H9 (cell line): Measurements from ENCODE around the gene ANXA3. TPM values are rescaled to one million over a fixed set of nuclear protein-coding genes. Genes with fewer than 3 reads are reported as not detected.

Source experiments
- DNase-seq: peaks from one replicate; pipeline ENCODE4 v3.0.0-alpha.2; 2017
- H2AFZ ChIP-seq: one replicate; pipeline ENCODE4 v1.6.1; 2013; ENCODE audit warnings: mild to moderate bottlenecking, low read length, control low read depth, moderate library complexity
- H2AK5ac ChIP-seq: 2 replicates; pipeline ENCODE4 v1.6.1; 2013; ENCODE audit warnings: low read length, control low read depth, mixed read lengths; ENCODE audit not compliant: insufficient read length
- H2BK120ac ChIP-seq: one replicate; pipeline ENCODE4 v1.6.1; 2013; ENCODE audit warnings: low read depth, mild to moderate bottlenecking, low read length, control low read depth, inconsistent platforms; ENCODE audit not compliant: poor library complexity, severe bottlenecking
- H2BK12ac ChIP-seq: 2 replicates; pipeline ENCODE4 v1.6.1; 2013; ENCODE audit warnings: low read length, control low read depth, mixed read lengths, low read depth; ENCODE audit not compliant: insufficient read length
- H2BK15ac ChIP-seq: 2 replicates; pipeline ENCODE4 v1.6.1; 2013; ENCODE audit warnings: low read depth, low read length, control low read depth
- H2BK20ac ChIP-seq: one replicate; pipeline ENCODE4 v1.6.1; 2013; ENCODE audit warnings: low read depth, mild to moderate bottlenecking, low read length, control low read depth, inconsistent platforms; ENCODE audit not compliant: poor library complexity, severe bottlenecking
- H2BK5ac ChIP-seq: 2 replicates; pipeline ENCODE4 v1.6.1; 2013; ENCODE audit warnings: low read length, control low read depth, mixed read lengths; ENCODE audit not compliant: insufficient read length
- H3K14ac ChIP-seq: 2 replicates; pipeline ENCODE4 v1.6.1; 2013; ENCODE audit warnings: low read length, control low read depth; ENCODE audit not compliant: insufficient read depth
- H3K18ac ChIP-seq: 2 replicates; pipeline ENCODE4 v1.6.1; 2013; ENCODE audit warnings: low read depth, mild to moderate bottlenecking, mixed read lengths, low read length, control low read depth; ENCODE audit not compliant: insufficient read length
- H3K23ac ChIP-seq: 2 replicates; pipeline ENCODE4 v1.6.1; 2013; ENCODE audit warnings: low read length, control low read depth, mixed read lengths, low read depth; ENCODE audit not compliant: insufficient read length
- H3K23me2 ChIP-seq: 2 replicates; pipeline ENCODE4 v1.6.1; 2013; ENCODE audit warnings: low read depth, mild to moderate bottlenecking, mixed read lengths, low read length, control low read depth; ENCODE audit not compliant: insufficient read length, poor library complexity, severe bottlenecking
- H3K27ac ChIP-seq: 2 replicates; pipeline ENCODE4 v1.5.1; 2013; ENCODE audit warnings: low read length, control low read depth, mixed read lengths, low read depth; ENCODE audit not compliant: insufficient read length
- H3K27me3 ChIP-seq: 2 replicates; pipeline ENCODE4 v1.6.1; 2013; ENCODE audit warnings: low read length, control low read depth, inconsistent platforms; ENCODE audit not compliant: insufficient read depth
- H3K4ac ChIP-seq: 2 replicates; pipeline ENCODE4 v1.6.1; 2013; ENCODE audit warnings: low read depth, mild to moderate bottlenecking, control low read depth, inconsistent platforms, low read length, moderate library complexity
- H3K4me1 ChIP-seq: 2 replicates; pipeline ENCODE4 v1.6.1; 2013; ENCODE audit warnings: low read length, control low read depth, inconsistent platforms; ENCODE audit not compliant: insufficient read depth
- H3K4me2 ChIP-seq: 2 replicates; pipeline ENCODE4 v1.6.1; 2013; ENCODE audit warnings: low read length, control low read depth, mixed read lengths; ENCODE audit not compliant: insufficient read length, insufficient read depth
- H3K56ac ChIP-seq: 2 replicates; pipeline ENCODE4 v1.6.1; 2013; ENCODE audit warnings: low read depth, mild to moderate bottlenecking, mixed read lengths, low read length, control low read depth; ENCODE audit not compliant: insufficient read length
- H3K79me1 ChIP-seq: 2 replicates; pipeline ENCODE4 v1.6.1; 2013; ENCODE audit warnings: low read depth, mild to moderate bottlenecking, moderate library complexity, low read length, control low read depth, inconsistent platforms; ENCODE audit not compliant: insufficient read depth, poor library complexity, severe bottlenecking
- H3K79me2 ChIP-seq: 2 replicates; pipeline ENCODE4 v1.6.1; 2013; ENCODE audit warnings: low read length, control low read depth, inconsistent platforms; ENCODE audit not compliant: insufficient read depth
- H3K9ac ChIP-seq: 2 replicates; pipeline ENCODE4 v1.6.1; 2013; ENCODE audit warnings: low read length, control low read depth, mixed read lengths; ENCODE audit not compliant: insufficient read length; ENCODE audit errors: extremely low read depth
- H3K9me3 ChIP-seq: one replicate; pipeline ENCODE4 v1.6.1; 2013; ENCODE audit warnings: low read depth, low read length, inconsistent platforms; ENCODE audit not compliant: control insufficient read depth
- H3T11ph ChIP-seq: one replicate; pipeline ENCODE4 v1.6.1; 2013; ENCODE audit warnings: mild to moderate bottlenecking, low read length, control low read depth, inconsistent platforms
- H4K20me1 ChIP-seq: one replicate; pipeline ENCODE4 v1.6.1; 2013; ENCODE audit not compliant: control insufficient read depth, insufficient read length, insufficient read depth
- H4K5ac ChIP-seq: 2 replicates; pipeline ENCODE4 v1.6.1; 2013; ENCODE audit warnings: low read depth, mild to moderate bottlenecking, mixed read lengths, low read length, control low read depth; ENCODE audit not compliant: insufficient read length
- H4K8ac ChIP-seq: replicated peaks from 2 replicates; pipeline ENCODE4 v1.6.1; 2013; ENCODE audit warnings: low read length, control low read depth, mixed read lengths, low read depth; ENCODE audit not compliant: insufficient read length
- H4K91ac ChIP-seq: 2 replicates; pipeline ENCODE4 v1.6.1; 2013; ENCODE audit warnings: low read depth, mild to moderate bottlenecking, moderate library complexity, mixed read lengths, low read length, control low read depth; ENCODE audit not compliant: insufficient read length
- H3K27ac Mint-ChIP-seq, 3 experiments: 2 replicates in 2 of 3; 3 replicates in 1 of 3; pipeline ENCODE4 v1.8.0; 2020 to 2021; ENCODE audit warnings: mixed read lengths in 3 of 3, mild to moderate bottlenecking in 1 of 3, moderate library complexity in 1 of 3
- H3K27me3 Mint-ChIP-seq: 2 replicates; pipeline ENCODE4 v1.8.0; 2021; ENCODE audit warnings: low read depth, mild to moderate bottlenecking, moderate library complexity, mixed read lengths
- H3K36me3 Mint-ChIP-seq, 3 experiments: 2 replicates in 2 of 3; 3 replicates in 1 of 3; pipeline ENCODE4 v1.8.0; 2020 to 2021; ENCODE audit warnings: low read depth in 3 of 3, mixed read lengths in 3 of 3; ENCODE audit not compliant: insufficient read depth in 1 of 3
- H3K4me1 Mint-ChIP-seq, 2 experiments: 2 replicates each; pipeline ENCODE4 v1.8.0; 2020; ENCODE audit warnings: mixed read lengths in 2 of 2
- H3K4me3 Mint-ChIP-seq, 2 experiments: 2 replicates in 1 of 2; 3 replicates in 1 of 2; pipeline ENCODE4 v1.8.0; 2020 to 2021; ENCODE audit warnings: mild to moderate bottlenecking in 2 of 2, mixed read lengths in 2 of 2, moderate library complexity in 1 of 2
- H3K9me3 Mint-ChIP-seq, 2 experiments: 2 replicates in 1 of 2; 3 replicates in 1 of 2; pipeline ENCODE4 v1.8.0; 2020; ENCODE audit warnings: mild to moderate bottlenecking in 2 of 2, mixed read lengths in 2 of 2, moderate library complexity in 1 of 2
- CTCF ChIP-seq: fragments of 200-600 bp; sonication (generic); conservative IDR thresholded peaks from 3 replicates; pipeline ENCODE4 v1.8.0; 2021; ENCODE audit warnings: antibody characterized with exemption, mild to moderate bottlenecking
- WGBS: extraction: QIAGEN DNeasy Blood & Tissue Kit; methylation state at CpG from one replicate; pipeline ENCODE4 v1.1.7; 2013; ENCODE audit warnings: missing lambda C conversion rate, low lambda C conversion rate, mixed read lengths; ENCODE audit not compliant: insufficient read length; ENCODE audit errors: extremely low coverage; 5-methylcytosine and 5-hydroxymethylcytosine counted together
- total RNA-seq: library from RNA; stranded (reverse); gene quantifications from 2 replicates; pipeline ENCODE4 v1.2.1, GENCODE V29; 2021

The ANXA3 gene
- total RNA-seq, 1 experiment from 2014 or later = 20.6 TPM

- H3K9ac ChIP-seq = no peak overlapping the region
- no peak overlapping the region for H2AK5ac ChIP-seq
- H2AFZ ChIP-seq = no peak overlapping the region
- H3K4me2 ChIP-seq = no peak overlapping the region
- no peak overlapping the region for H4K8ac ChIP-seq
- H3K79me1 ChIP-seq = no peaks in the 10 kb centered on the region
- WGBS = no CpG with 5 or more reads among the region's 1 CpG
- H3T11ph ChIP-seq = no peak overlapping the region
- H4K5ac ChIP-seq = no peak overlapping the region
- no peaks in the 10 kb centered on the region for H3K27me3 ChIP-seq
- H3K4me1 Mint-ChIP-seq = peaks cover 10 to 17% of the 10 kb centered on the region in 2 experiments
- H2BK120ac ChIP-seq = no peak overlapping the region
- H3K18ac ChIP-seq = no peak overlapping the region
- no peak overlapping the region for H3K56ac ChIP-seq
- H2BK5ac ChIP-seq = no peak overlapping the region
- H3K79me2 ChIP-seq = no peaks in the 10 kb centered on the region
- DNase-seq = no peak
- no peak overlapping the region for H3K27ac Mint-ChIP-seq
- no peak overlapping the region for H2BK12ac ChIP-seq
- H4K20me1 ChIP-seq = no peaks in the 10 kb centered on the region
- peaks cover 15 to 39% (median 31%) of the 10 kb centered on the region in 3 experiments; a peak in 6 of 7 replicates for H3K36me3 Mint-ChIP-seq
- no peak overlapping the region for H3K27ac ChIP-seq
- no peak overlapping the region for H4K91ac ChIP-seq
- H3K14ac ChIP-seq = no peak overlapping the region
- no peak overlapping the region for H3K4ac ChIP-seq
- no peaks in the 10 kb centered on the region for H3K27me3 Mint-ChIP-seq
- no peak overlapping the region for H2BK20ac ChIP-seq
- H3K4me1 ChIP-seq = no peaks in the 10 kb centered on the region
- H2BK15ac ChIP-seq = no peak overlapping the region
- no peak overlapping the region for H3K23ac ChIP-seq
- TF ChIP-seq CTCF = no peak
- no peak overlapping the region for H3K4me3 Mint-ChIP-seq
- H3K23me2 ChIP-seq = no peaks in the 10 kb centered on the region
- no peaks in the 10 kb centered on the region for H3K9me3 ChIP-seq
- no peaks in the 10 kb centered on the region for H3K9me3 Mint-ChIP-seq
Measured at GRCh38 chr4:78510108-78510507, 41.5 kb upstream of the ANXA3 start.
